AG09309 (cell line): Measurements from ENCODE around the gene RBMS3.

Experiments used
- DNase-seq: peaks from one replicate; pipeline ENCODE4 v3.0.0-alpha.2; 2010; ENCODE audit warnings: low read depth
- H3K4me3 ChIP-seq: 2 replicates; pipeline ENCODE4 v1.5.1; 2011; ENCODE audit warnings: mild to moderate bottlenecking, low read depth, low read length, moderate library complexity; ENCODE audit not compliant: control insufficient read depth
- CTCF ChIP-seq: IDR thresholded peaks from 2 replicates; pipeline ENCODE4 v1.5.1; 2011; ENCODE audit warnings: mild to moderate bottlenecking, low read depth, low read length, inconsistent platforms; ENCODE audit not compliant: insufficient read depth, control insufficient read depth; ENCODE audit errors: missing control alignments

The RBMS3 gene

GRCh38 chr3:29864809-29865208, 583.9 kb downstream of the RBMS3 start:
- DNase-seq, result no peak
- no peak overlapping the region for H3K4me3 ChIP-seq
- no peak for TF ChIP-seq CTCF

- DNase-seq, result no peak
- H3K4me3 ChIP-seq, result no peak overlapping the region
- TF ChIP-seq CTCF, result no peak
Observed at GRCh38 chr3:29868543-29869101, 587.8 kb downstream of the RBMS3 start.

- no peak for DNase-seq
- no peak for TF ChIP-seq CTCF
- H3K4me3 ChIP-seq, result no peak overlapping the region
Observed at GRCh38 chr3:29870136-29870535, 589.3 kb downstream of the RBMS3 start.

GRCh38 chr3:29871087-29871486, 590.2 kb downstream of the RBMS3 start:
- no peak for DNase-seq
- TF ChIP-seq CTCF, result no peak
- no peak overlapping the region for H3K4me3 ChIP-seq

- DNase-seq, result no peak
- no peak for TF ChIP-seq CTCF
- H3K4me3 ChIP-seq, result no peak overlapping the region
Observed at GRCh38 chr3:29880809-29881208, 599.9 kb downstream of the RBMS3 start.

- DNase-seq, result no peak
- TF ChIP-seq CTCF, result no peak
- H3K4me3 ChIP-seq, result no peak overlapping the region
Observed at GRCh38 chr3:29887451-29887850, 606.6 kb downstream of the RBMS3 start.

GRCh38 chr3:29889215-29889614, 608.3 kb downstream of the RBMS3 start:
- TF ChIP-seq CTCF, result no peak
- no peak overlapping the region for H3K4me3 ChIP-seq
- no peak for DNase-seq
